ENCODE data around the gene FKBP15.

DNA sequence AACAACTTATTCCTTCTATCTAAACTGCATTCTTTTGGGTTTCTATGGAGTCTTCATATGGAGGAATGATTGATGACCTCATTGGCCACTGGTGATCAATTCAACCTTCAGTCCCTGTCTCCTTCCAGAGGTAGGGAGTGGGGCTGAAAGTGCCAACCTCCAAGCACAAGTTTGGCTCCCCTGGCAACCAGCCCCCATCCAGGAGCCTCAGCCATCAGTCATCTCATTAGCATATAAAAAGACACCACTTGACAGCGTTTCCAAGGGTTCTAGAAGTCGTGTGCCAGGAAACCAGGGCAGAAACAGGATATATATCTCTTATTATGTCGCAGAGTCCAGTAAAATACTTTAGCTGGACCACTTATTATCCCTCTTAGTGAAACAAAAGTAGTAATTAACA, 60.5 kb downstream of the FKBP15 start:
- TF ChIP-seq, protein P1, sequence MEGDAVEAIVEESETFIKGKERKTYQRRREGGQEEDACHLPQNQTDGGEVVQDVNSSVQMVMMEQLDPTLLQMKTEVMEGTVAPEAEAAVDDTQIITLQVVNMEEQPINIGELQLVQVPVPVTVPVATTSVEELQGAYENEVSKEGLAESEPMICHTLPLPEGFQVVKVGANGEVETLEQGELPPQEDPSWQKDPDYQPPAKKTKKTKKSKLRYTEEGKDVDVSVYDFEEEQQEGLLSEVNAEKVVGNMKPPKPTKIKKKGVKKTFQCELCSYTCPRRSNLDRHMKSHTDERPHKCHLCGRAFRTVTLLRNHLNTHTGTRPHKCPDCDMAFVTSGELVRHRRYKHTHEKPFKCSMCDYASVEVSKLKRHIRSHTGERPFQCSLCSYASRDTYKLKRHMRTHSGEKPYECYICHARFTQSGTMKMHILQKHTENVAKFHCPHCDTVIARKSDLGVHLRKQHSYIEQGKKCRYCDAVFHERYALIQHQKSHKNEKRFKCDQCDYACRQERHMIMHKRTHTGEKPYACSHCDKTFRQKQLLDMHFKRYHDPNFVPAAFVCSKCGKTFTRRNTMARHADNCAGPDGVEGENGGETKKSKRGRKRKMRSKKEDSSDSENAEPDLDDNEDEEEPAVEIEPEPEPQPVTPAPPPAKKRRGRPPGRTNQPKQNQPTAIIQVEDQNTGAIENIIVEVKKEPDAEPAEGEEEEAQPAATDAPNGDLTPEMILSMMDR (IDR thresholded peaks at IDR 0.05) = no peak
- no peak for TF ChIP-seq POLR2A (IDR thresholded peaks at IDR 0.05)
